HCT116 (cell line): Measurements from ENCODE around the gene NANOS2. TPM values are rescaled to one million over a fixed set of nuclear protein-coding genes. Genes with fewer than 3 reads are reported as not detected.
A peak's percentile ranks its signal among the peaks of the same experiment; 100 is the strongest.

Experiments used
- ATAC-seq: fragments of 200-7000 bp; cut with Tn5 transposase; 2 replicates; pipeline ENCODE4 v1.9.1; 2020; ENCODE audit warnings: mild to moderate bottlenecking, moderate library complexity
- BruUV-seq: library from RNA; stranded (reverse); fragments of 400-500 nt; replicated peaks from 2 replicates; lab custom pipeline; 2021; lab: Mats Ljungman, UMichigan
- CTCF ChIA-PET: fragments of 300-600 bp; sonication (Branson Sonifier 250); formaldehyde crosslinking; loops from one replicate; lab custom pipeline; 2021; ENCODE audit warnings: antibody characterized with exemption; lab: Charles Lee
- POLR2A ChIA-PET: fragments of 300-600, 350-600 bp; sonication (Branson Sonifier 250); formaldehyde crosslinking; loops from one replicate; lab custom pipeline; 2021; ENCODE audit warnings: antibody characterized with exemption; lab: Charles Lee
- RAD21 ChIA-PET, 2 experiments: fragments of 300-600 bp; sonication (Branson Sonifier 250); formaldehyde crosslinking; loops; one replicate each; lab custom pipeline; 2023; ENCODE audit warnings: low total read pairs in 2 of 2; ENCODE audit not compliant: uncharacterized antibody in 2 of 2, unreplicated experiment in 2 of 2, low non-redundant PET in 1 of 2; lab: Charles Lee
- DNase-seq: peaks from one replicate; pipeline ENCODE4 v3.0.0-alpha.2; 2010; ENCODE audit warnings: low read depth, low spot score
- H2AFZ ChIP-seq: fragments of 200-600 bp; shearing (Covaris generic), sonication (generic); 2 replicates; pipeline ENCODE4 v1.6.1; 2017; ENCODE audit warnings: low read depth, mixed run types, mixed read lengths, antibody characterized with exemption, low read length; ENCODE audit not compliant: poor library complexity, severe bottlenecking
- H3K27ac ChIP-seq: 2 replicates; pipeline ENCODE4 v1.5.1; 2012; ENCODE audit warnings: low read depth, low read length
- H3K27me3 ChIP-seq: fragments of 200-600 bp; sonication (generic); 2 replicates; pipeline ENCODE4 v1.6.1; 2016; ENCODE audit warnings: mixed run types, low read length, mixed read lengths; ENCODE audit not compliant: insufficient read depth
- H3K36me3 ChIP-seq, 2 experiments: fragments of 200-500 bp in 1 of 2; fragments of 200-600 bp in 1 of 2; sonication (Bioruptor generic) in 1 of 2; sonication (generic) in 1 of 2; 2 replicates each; pipeline versions ENCODE4 v1.5.1 to v1.6.1; 2014 to 2016; ENCODE audit warnings: low read length in 2 of 2, inconsistent platforms in 1 of 2, mixed read lengths in 1 of 2, mixed run types in 1 of 2; ENCODE audit not compliant: insufficient read depth in 2 of 2, control insufficient read depth in 1 of 2
- H3K4me1 ChIP-seq, 2 experiments: fragments of 200-600 bp in 1 of 2; sonication (generic) in 1 of 2; 2 replicates each; pipeline versions ENCODE4 v1.5.1 to v1.6.1; 2012 to 2017; ENCODE audit warnings: low read length in 2 of 2, inconsistent platforms in 1 of 2, mild to moderate bottlenecking in 1 of 2, mixed read lengths in 1 of 2, mixed run types in 1 of 2, moderate library complexity in 1 of 2; ENCODE audit not compliant: insufficient read depth in 2 of 2, control insufficient read depth in 1 of 2
- H3K4me2 ChIP-seq: fragments of 200-600 bp; sonication (generic); 2 replicates; pipeline ENCODE4 v1.6.1; 2017; ENCODE audit warnings: mixed run types, low read length, mixed read lengths
- H3K4me3 ChIP-seq, 2 experiments: fragments of 200-600 bp in 1 of 2; sonication (generic) in 1 of 2; replicated peaks in 1 of 2; 2 replicates each; pipeline ENCODE4 v1.5.1; 2011 to 2016; ENCODE audit warnings: low read length in 2 of 2, control low read depth in 1 of 2, low read depth in 1 of 2, mild to moderate bottlenecking in 1 of 2, mixed read lengths in 1 of 2, mixed run types in 1 of 2
- H3K79me2 ChIP-seq: fragments of 200-600 bp; sonication (generic); 2 replicates; pipeline ENCODE4 v1.6.1; 2017; ENCODE audit warnings: mild to moderate bottlenecking, mixed run types, low read length, moderate library complexity, mixed read lengths; ENCODE audit not compliant: insufficient read depth
- H3K9ac ChIP-seq: fragments of 200-600 bp; sonication (generic); 2 replicates; pipeline ENCODE4 v1.6.1; 2016; ENCODE audit warnings: low read length, mixed read lengths
- H3K9me2 ChIP-seq: fragments of 200-600 bp; sonication (generic), shearing (Covaris generic); 2 replicates; pipeline ENCODE4 v1.6.1; 2017; ENCODE audit warnings: mixed run types, mild to moderate bottlenecking, moderate library complexity; ENCODE audit not compliant: insufficient read depth
- H3K9me3 ChIP-seq, 2 experiments: fragments of 200-500 bp in 1 of 2; fragments of 200-600 bp in 1 of 2; sonication (Bioruptor generic) in 1 of 2; sonication (generic) in 1 of 2; 2 replicates each; pipeline ENCODE4 v1.6.1; 2014 to 2017; ENCODE audit warnings: low read length in 2 of 2, mixed read lengths in 2 of 2, inconsistent platforms in 1 of 2, low read depth in 1 of 2, mild to moderate bottlenecking in 1 of 2, mixed run types in 1 of 2, moderate library complexity in 1 of 2; ENCODE audit not compliant: control insufficient read depth in 1 of 2, insufficient read depth in 1 of 2
- H4K20me1 ChIP-seq: fragments of 200-600 bp; sonication (generic), shearing (Covaris generic); 2 replicates; pipeline ENCODE4 v1.6.1; 2017; ENCODE audit warnings: mixed run types, mild to moderate bottlenecking, moderate library complexity; ENCODE audit not compliant: insufficient read depth
- EGR1 ChIP-seq: IDR thresholded peaks from 2 replicates; pipeline ENCODE4 v1.6.1; 2012; ENCODE audit warnings: low read depth
- EZH2 ChIP-seq: fragments of 200-600 bp; sonication (generic); IDR thresholded peaks from 2 replicates; pipeline ENCODE4 v1.6.1; 2017; ENCODE audit warnings: antibody characterized with exemption, mixed run types
- FOSL1 ChIP-seq: IDR thresholded peaks from 2 replicates; pipeline ENCODE4 v1.6.1; 2012; ENCODE audit warnings: low read depth
- JUND ChIP-seq: IDR thresholded peaks from 2 replicates; pipeline ENCODE4 v1.6.1; 2012
- POLR2A ChIP-seq: IDR thresholded peaks from 2 replicates; pipeline ENCODE4 v1.7.0; 2011; ENCODE audit warnings: borderline replicate concordance; ENCODE audit not compliant: insufficient read depth, insufficient read length; ENCODE audit errors: extremely low read depth
- POLR2AphosphoS5 ChIP-seq: IDR thresholded peaks from 2 replicates; pipeline ENCODE4 v1.6.1; 2011; ENCODE audit warnings: mild to moderate bottlenecking, low read depth, low read length, moderate library complexity
- SIN3A ChIP-seq: IDR thresholded peaks from 2 replicates; pipeline ENCODE4 v1.6.1; 2012; ENCODE audit warnings: low read depth
- SP1 ChIP-seq: IDR thresholded peaks from 2 replicates; pipeline ENCODE4 v1.6.1; 2012; ENCODE audit warnings: low read depth
- SRF ChIP-seq: IDR thresholded peaks from 2 replicates; pipeline ENCODE4 v1.6.1; 2012; ENCODE audit warnings: low read depth
- YY1 ChIP-seq: IDR thresholded peaks from 2 replicates; pipeline ENCODE4 v1.6.1; 2011; ENCODE audit warnings: low read length, low read depth, moderate library complexity, mild to moderate bottlenecking; ENCODE audit not compliant: insufficient replicate concordance; ENCODE audit errors: extremely low read depth
- ZFX ChIP-seq: fragments of 450-650 bp; IDR thresholded peaks from 2 replicates; pipeline ENCODE4 v1.6.1; 2017
- intact Hi-C: fragments of 100-400 bp; cut with micrococcal nuclease; formaldehyde crosslinking; loops from 2 replicates; pipeline ENCODE4 v1.10.0; 2022
- total RNA-seq: library from RNA; stranded (reverse); gene quantifications from one replicate; pipeline ENCODE4 v1.2.1, GENCODE V29; 2021; ENCODE audit not compliant: unreplicated experiment
- TF ChIP-seq, protein P1 (sequence below): IDR thresholded peaks from 2 replicates; pipeline ENCODE4 v1.6.1; 2012
- TF ChIP-seq, protein P2 (sequence below): IDR thresholded peaks from 2 replicates; pipeline ENCODE4 v1.6.1; 2012; ENCODE audit warnings: low read depth
- TF ChIP-seq, protein P3 (sequence below): IDR thresholded peaks from 2 replicates; pipeline ENCODE4 v1.6.1; 2012

Gene NANOS2
- total RNA-seq, 1 experiment from 2014 or later, result not detected

DNA sequence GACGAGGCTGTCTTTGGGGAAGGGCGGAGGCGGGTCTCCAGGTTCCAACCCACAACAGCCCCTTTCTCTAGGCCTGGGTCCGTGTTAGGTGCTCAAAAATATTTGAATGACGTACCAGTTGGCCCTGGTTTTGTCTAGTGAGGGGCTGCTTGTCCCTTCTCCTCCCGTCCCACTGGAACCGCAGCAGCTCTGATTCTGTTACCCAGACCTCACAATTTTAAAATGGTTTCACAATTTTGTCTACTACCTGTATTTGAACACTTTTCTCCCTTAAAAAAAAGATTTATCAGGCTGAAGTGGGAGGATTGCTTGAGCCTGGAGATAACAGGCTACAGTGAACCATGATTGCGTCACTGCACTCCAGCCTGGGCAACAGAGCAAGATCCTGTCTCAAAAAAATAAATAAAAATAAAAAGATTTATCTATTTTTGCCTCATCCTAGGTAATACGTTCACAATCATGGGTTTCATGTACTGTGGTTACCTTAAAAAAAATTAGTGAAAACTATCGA lies 27.3 kb downstream of the NANOS2 start:
- Histone ChIP-seq H3K27me3 (no peaks in the 10 kb centered on the region), H2AFZ (no peak overlapping the region), H3K79me2 (peaks cover 15% of the 10 kb centered on the region), H3K9me2 (no peaks in the 10 kb centered on the region), H3K4me2 (peak overlapping the region; percentile 89), H3K36me3 (no peaks in the 10 kb centered on the region), H3K4me3 (peak overlapping the region; percentile 71 to 75), H3K27ac (peak overlapping the region; percentile 91), H3K9me3 (no peaks in the 10 kb centered on the region), H3K9ac (peak overlapping the region; percentile 82), H4K20me1 (no peaks in the 10 kb centered on the region), H3K4me1 (peaks cover 12 to 33% of the 10 kb centered on the region in 2 experiments)
- ChIA-PET POLR2A (interaction anchor here (1.2 kb wide), 2 partner anchors 17 to 24 kb away, joined by 3 to 6 read pairs; partner anchors contain the start of gene FOXA3), CTCF (interaction anchor here (1.3 kb wide), 1 partner anchor 118 kb away, joined by 5 read pairs; no protein-coding TSS in a partner anchor), RAD21 (interaction anchor here in 1 of 2 experiments (1.0 kb wide), 1 partner anchor 15 kb away, joined by 3 read pairs; the partner anchor contains the start of gene MYPOP)
- intact Hi-C loops, result loop anchor here (2.0 kb wide), 1 partner anchor 16 kb away; the partner anchor contains the start of gene MYPOP
- DNase-seq, result no peak
- no peak for ATAC-seq
- TSS peak; percentile 87 for BruUV-seq
- no peak for TF ChIP-seq POLR2A
- TF ChIP-seq ZFX, result 0 out of 2 replicates have a peak, but pooled peaks have one; percentile 13

DNA sequence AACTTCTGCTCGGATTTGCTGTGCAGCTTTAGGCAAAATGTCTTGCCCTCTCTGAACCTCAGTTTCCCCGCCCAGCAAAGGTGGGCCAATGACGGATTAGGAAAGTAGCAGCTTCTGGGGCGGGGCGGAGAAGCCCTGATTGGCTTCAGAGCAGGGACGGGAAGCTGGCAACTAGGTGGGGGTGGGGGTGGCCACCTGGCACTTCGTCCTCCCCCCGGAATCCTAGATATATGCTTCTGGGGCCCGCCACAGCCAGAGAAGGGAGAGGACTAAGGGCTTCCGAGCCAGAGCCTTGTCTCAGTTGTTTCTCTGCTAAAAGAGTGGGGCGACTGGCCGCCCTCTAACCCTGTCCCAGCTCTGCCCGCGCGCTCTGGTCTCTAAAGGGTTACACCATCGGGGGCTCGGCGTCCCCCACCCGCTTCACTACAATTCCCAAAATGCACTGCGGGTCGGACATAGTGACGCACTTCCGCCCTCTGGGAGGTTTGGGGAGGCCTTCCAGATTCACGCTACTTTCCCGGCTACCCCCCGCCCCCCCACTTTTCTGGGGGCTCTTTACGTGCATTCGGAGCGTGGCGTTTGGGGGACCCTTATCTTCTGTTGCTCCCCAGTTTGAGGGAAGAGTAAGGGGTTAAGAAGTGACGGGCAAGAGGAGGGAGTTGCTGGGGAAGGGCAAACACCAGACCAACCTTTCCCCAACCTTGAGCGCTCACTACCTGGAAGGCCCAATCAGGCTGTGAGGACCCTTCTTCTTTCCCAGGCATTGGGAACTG lies 28.0 kb downstream of the NANOS2 start:
- TF ChIP-seq SRF (no peak), SP1 (peak; percentile 86), POLR2AphosphoS5 (peak; percentile 82), EGR1 (0 out of 2 replicates have a peak, but pooled peaks have one; percentile 20), ZFX (peak; percentile 82), YY1 (peak; percentile 70), JUND (no peak), EZH2 (no peak), SIN3A (no peak), FOSL1 (no peak)
- TF ChIP-seq, protein P1, sequence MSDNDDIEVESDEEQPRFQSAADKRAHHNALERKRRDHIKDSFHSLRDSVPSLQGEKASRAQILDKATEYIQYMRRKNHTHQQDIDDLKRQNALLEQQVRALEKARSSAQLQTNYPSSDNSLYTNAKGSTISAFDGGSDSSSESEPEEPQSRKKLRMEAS, result 0 out of 2 replicates have a peak, but pooled peaks have one; percentile 34
- TF ChIP-seq, protein P2, sequence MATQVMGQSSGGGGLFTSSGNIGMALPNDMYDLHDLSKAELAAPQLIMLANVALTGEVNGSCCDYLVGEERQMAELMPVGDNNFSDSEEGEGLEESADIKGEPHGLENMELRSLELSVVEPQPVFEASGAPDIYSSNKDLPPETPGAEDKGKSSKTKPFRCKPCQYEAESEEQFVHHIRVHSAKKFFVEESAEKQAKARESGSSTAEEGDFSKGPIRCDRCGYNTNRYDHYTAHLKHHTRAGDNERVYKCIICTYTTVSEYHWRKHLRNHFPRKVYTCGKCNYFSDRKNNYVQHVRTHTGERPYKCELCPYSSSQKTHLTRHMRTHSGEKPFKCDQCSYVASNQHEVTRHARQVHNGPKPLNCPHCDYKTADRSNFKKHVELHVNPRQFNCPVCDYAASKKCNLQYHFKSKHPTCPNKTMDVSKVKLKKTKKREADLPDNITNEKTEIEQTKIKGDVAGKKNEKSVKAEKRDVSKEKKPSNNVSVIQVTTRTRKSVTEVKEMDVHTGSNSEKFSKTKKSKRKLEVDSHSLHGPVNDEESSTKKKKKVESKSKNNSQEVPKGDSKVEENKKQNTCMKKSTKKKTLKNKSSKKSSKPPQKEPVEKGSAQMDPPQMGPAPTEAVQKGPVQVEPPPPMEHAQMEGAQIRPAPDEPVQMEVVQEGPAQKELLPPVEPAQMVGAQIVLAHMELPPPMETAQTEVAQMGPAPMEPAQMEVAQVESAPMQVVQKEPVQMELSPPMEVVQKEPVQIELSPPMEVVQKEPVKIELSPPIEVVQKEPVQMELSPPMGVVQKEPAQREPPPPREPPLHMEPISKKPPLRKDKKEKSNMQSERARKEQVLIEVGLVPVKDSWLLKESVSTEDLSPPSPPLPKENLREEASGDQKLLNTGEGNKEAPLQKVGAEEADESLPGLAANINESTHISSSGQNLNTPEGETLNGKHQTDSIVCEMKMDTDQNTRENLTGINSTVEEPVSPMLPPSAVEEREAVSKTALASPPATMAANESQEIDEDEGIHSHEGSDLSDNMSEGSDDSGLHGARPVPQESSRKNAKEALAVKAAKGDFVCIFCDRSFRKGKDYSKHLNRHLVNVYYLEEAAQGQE, result no peak
- TF ChIP-seq, protein P3, sequence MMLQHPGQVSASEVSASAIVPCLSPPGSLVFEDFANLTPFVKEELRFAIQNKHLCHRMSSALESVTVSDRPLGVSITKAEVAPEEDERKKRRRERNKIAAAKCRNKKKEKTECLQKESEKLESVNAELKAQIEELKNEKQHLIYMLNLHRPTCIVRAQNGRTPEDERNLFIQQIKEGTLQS, result no peak
- intact Hi-C loops, result loop anchor here (1.0 to 2.0 kb wide), 2 partner anchors 16 to 23 kb away; partner anchors contain the start of genes MYPOP and SYMPK
- ChIA-PET CTCF (interaction anchor here (0.9 to 2.4 kb wide), 7 partner anchors 14 to 191 kb away, joined by 3 to 28 read pairs (median 5); partner anchors contain the start of genes FOXA3, MYPOP and SYMPK), POLR2A (interaction anchor here (0.7 to 1.2 kb wide), 7 partner anchors 16 to 112 kb away, joined by 3 to 13 read pairs (median 5); partner anchors contain the start of genes CCDC61, FOXA3, MYPOP and SYMPK), RAD21 (interaction anchor here in 1 of 2 experiments (1.2 kb wide), 1 partner anchor 23 kb away, joined by 6 read pairs; the partner anchor contains the start of gene FOXA3)
- no peaks in the 10 kb centered on the region for H3K9me3 ChIP-seq
- H2AFZ ChIP-seq, result peak overlapping the region; percentile 44
- peaks cover 15% of the 10 kb centered on the region for H3K79me2 ChIP-seq
- ATAC-seq (peak; percentile 69), DNase-seq (peak; percentile 90)
- H3K4me1 ChIP-seq, result peaks cover 18 to 39% of the 10 kb centered on the region in 2 experiments
- H3K4me3 ChIP-seq, result peak overlapping the region; percentile 71 to 75
- H3K9me2 ChIP-seq, result no peaks in the 10 kb centered on the region
- no peaks in the 10 kb centered on the region for H3K36me3 ChIP-seq
- H3K27me3 ChIP-seq, result no peaks in the 10 kb centered on the region
- no peaks in the 10 kb centered on the region for H4K20me1 ChIP-seq
- BruUV-seq, result no TSS peak
- H3K9ac ChIP-seq, result peak overlapping the region; percentile 82
- peak overlapping the region; percentile 91 for H3K27ac ChIP-seq
- H3K4me2 ChIP-seq, result peak overlapping the region; percentile 89
